ENCODE results near the gene NTSR1. TPM values are rescaled to one million over a fixed set of nuclear protein-coding genes. Genes with fewer than 3 reads are reported as not detected.

NTSR1 gene
- total and polyA plus RNA-seq, 2 experiments from 2014 or later, result 0.15 to 1.4 TPM

GRCh38 chr20:62736026-62736406, 27.4 kb downstream of the NTSR1 start:
- H4K20me1 ChIP-seq (replicated peaks; ENCODE audit: insufficient read depth), result no peaks in the 10 kb centered on the region
- H3K36me3 ChIP-seq (ENCODE audit: insufficient read depth), result no peaks in the 10 kb centered on the region
- no peak for TF ChIP-seq POLR2AphosphoS5 (IDR thresholded peaks at IDR 0.05; ENCODE audit: low read depth)
- no peak for TF ChIP-seq ETS1 (IDR thresholded peaks at IDR 0.05)
- TF ChIP-seq EZH2phosphoT487 (IDR thresholded peaks at IDR 0.05; ENCODE audit: unreplicated experiment), result no peak
- TF ChIP-seq STAT1 (IDR thresholded peaks at IDR 0.05; ENCODE audit: unreplicated experiment), result no peak
- TF ChIP-seq ZNF114 (CRISPR knock-in tag; IDR thresholded peaks at IDR 0.05), result no peak
- no peak overlapping the region for H3K27ac ChIP-seq (ENCODE audit: low read depth)
- peaks cover 10% of the 10 kb centered on the region for H3K27me3 Mint-ChIP-seq (ENCODE audit: insufficient read depth, low read depth, poor library complexity)
- H3K27ac Mint-ChIP-seq, result no peak overlapping the region
- no peaks in the 10 kb centered on the region for H3K4me1 ChIP-seq (ENCODE audit: insufficient read depth)
- no peaks in the 10 kb centered on the region for H3K9me3 Mint-ChIP-seq
- H3F3A ChIP-seq (replicated peaks; ENCODE audit: low read depth), result 0 out of 2 replicates have a peak, but pooled peaks cover 3% of the 10 kb centered on the region
- DNase-seq (ENCODE audit: low spot score) (no peak), ATAC-seq (no peak)
- H3K79me2 ChIP-seq (replicated peaks; ENCODE audit: insufficient read depth), result no peaks in the 10 kb centered on the region
- 0 out of 2 replicates have a peak overlapping the region, but pooled peaks have one; percentile 66 for H2AFZ ChIP-seq
- no peaks in the 10 kb centered on the region for H3K9me2 ChIP-seq (ENCODE audit: insufficient read depth)
- peaks cover 20% of the 10 kb centered on the region for H3K4me1 Mint-ChIP-seq
- H3K27me3 ChIP-seq (ENCODE audit: insufficient read depth), result no peaks in the 10 kb centered on the region
- no peak overlapping the region for H3K4me2 ChIP-seq
- H3K4me3 ChIP-seq, result no peak overlapping the region
- H3K4me3 Mint-ChIP-seq, result no peak overlapping the region
- no peaks in the 10 kb centered on the region for H3K36me3 Mint-ChIP-seq (ENCODE audit: low read depth)

GRCh38 chr20:62736407-62737071, 27.9 kb downstream of the NTSR1 start:
- H3K36me3 ChIP-seq (ENCODE audit: insufficient read depth), result no peaks in the 10 kb centered on the region
- Mint-ChIP-seq H3K27ac (no peak overlapping the region), H3K4me1 (peaks cover 22% of the 10 kb centered on the region), H3K36me3 (ENCODE audit: low read depth) (no peaks in the 10 kb centered on the region), H3K9me3 (no peaks in the 10 kb centered on the region), H3K27me3 (ENCODE audit: insufficient read depth, low read depth, poor library complexity) (peaks cover 12% of the 10 kb centered on the region), H3K4me3 (no peak overlapping the region)
- 0 out of 2 replicates have a peak, but pooled peaks cover 3% of the 10 kb centered on the region for H3F3A ChIP-seq (replicated peaks; ENCODE audit: low read depth)
- no peaks in the 10 kb centered on the region for H3K27me3 ChIP-seq (ENCODE audit: insufficient read depth)
- no peak overlapping the region for H3K4me3 ChIP-seq
- H4K20me1 ChIP-seq (replicated peaks; ENCODE audit: insufficient read depth), result no peaks in the 10 kb centered on the region
- H3K27ac ChIP-seq (ENCODE audit: low read depth), result no peak overlapping the region
- H3K9me2 ChIP-seq (ENCODE audit: insufficient read depth), result no peaks in the 10 kb centered on the region
- no peaks in the 10 kb centered on the region for H3K4me1 ChIP-seq (ENCODE audit: insufficient read depth)
- ATAC-seq, result peak; percentile 48
- peak; percentile 29 for DNase-seq (ENCODE audit: low spot score)
- H3K79me2 ChIP-seq (replicated peaks; ENCODE audit: insufficient read depth), result no peaks in the 10 kb centered on the region
- H2AFZ ChIP-seq, result peak overlapping the region; percentile 66; the same call in 1 of the 2 replicates
- no peak overlapping the region for H3K4me2 ChIP-seq
- TF ChIP-seq ZNF331 (CRISPR knock-in tag; IDR thresholded peaks at IDR 0.05; ENCODE audit: low read depth) (no peak), ZNF462 (CRISPR knock-in tag; IDR thresholded peaks at IDR 0.05) (no peak), ETS1 (IDR thresholded peaks at IDR 0.05) (no peak), JUNB (IDR thresholded peaks at IDR 0.05; ENCODE audit: unreplicated experiment) (no peak), CTCF (conservative IDR thresholded peaks at IDR 0.05; ENCODE audit: low read depth in 2 of 2) (no peak)

Measured in GM23338 (cell line).